Measurements from ENCODE around the gene MARCHF7. TPM values are rescaled to one million over a fixed set of nuclear protein-coding genes. Genes with fewer than 3 reads are reported as not detected.

Gene MARCHF7
- total RNA-seq, 4 donors from 2014 or later, result 86.6 to 129 (median 108) TPM

GRCh38 chr2:159735648-159736047 lies 23.3 kb downstream of the MARCHF7 start:
- H3K4me1 ChIP-seq, result peaks cover 0 to 25% (median 0%) of the 10 kb centered on the region in 3 donors
- H3K4me3 ChIP-seq, result no peak overlapping the region
- ATAC-seq, result no peak
- 100% methylated on average over 1 of the region's 1 CpG; no CpG with 5 or more reads in 1 of the 2 donors for WGBS, 2 donors (ENCODE audit: low coverage in 1 of 2)
- H3K9me3 ChIP-seq, result no peaks in the 10 kb centered on the region
- no peak overlapping the region for H3K27ac ChIP-seq
- no peak for TF ChIP-seq POLR2AphosphoS5 (IDR thresholded peaks at IDR 0.05)
- H3K36me3 ChIP-seq, result peaks cover 0 to 78% of the 10 kb centered on the region in 2 donors
- H3K27me3 ChIP-seq, result no peaks in the 10 kb centered on the region

GRCh38 chr2:159736048-159736447 lies 23.7 kb downstream of the MARCHF7 start:
- Histone ChIP-seq H3K9me3 (no peaks in the 10 kb centered on the region), H3K27me3 (no peaks in the 10 kb centered on the region), H3K36me3 (peaks cover 0 to 74% of the 10 kb centered on the region in 2 donors), H3K4me1 (peaks cover 0 to 25% (median 0%) of the 10 kb centered on the region in 3 donors), H3K27ac (no peak overlapping the region), H3K4me3 (no peak overlapping the region)
- 65 to 81% methylated on average over 3 of the region's 3 CpGs for WGBS, 2 donors (ENCODE audit: low coverage in 1 of 2)
- no peak for ATAC-seq
- no peak for TF ChIP-seq CTCF (IDR thresholded peaks at IDR 0.05)
- TF ChIP-seq POLR2A (IDR thresholded peaks at IDR 0.05), result no peak
- TF ChIP-seq EP300 (IDR thresholded peaks at IDR 0.05), result no peak
- TF ChIP-seq POLR2AphosphoS5 (IDR thresholded peaks at IDR 0.05), result no peak

GRCh38 chr2:159737292-159737916 lies 25.1 kb downstream of the MARCHF7 start:
- TF ChIP-seq POLR2A (IDR thresholded peaks at IDR 0.05) (no peak), CTCF (IDR thresholded peaks at IDR 0.05) (no peak), POLR2AphosphoS5 (IDR thresholded peaks at IDR 0.05) (no peak), EP300 (IDR thresholded peaks at IDR 0.05) (no peak)
- Histone ChIP-seq H3K27me3 (no peaks in the 10 kb centered on the region), H3K4me1 (peaks cover 0 to 25% (median 0%) of the 10 kb centered on the region in 3 donors), H3K4me3 (no peak overlapping the region), H3K27ac (no peak overlapping the region), H3K9me3 (no peaks in the 10 kb centered on the region), H3K36me3 (peaks cover 0 to 60% of the 10 kb centered on the region in 2 donors)
- WGBS, 2 donors (ENCODE audit: low coverage in 1 of 2), result 100% methylated on average over 1 of the region's 1 CpG; no CpG with 5 or more reads in 1 of the 2 donors
- ATAC-seq, result no peak

GRCh38 chr2:159737917-159738296 lies 25.6 kb downstream of the MARCHF7 start:
- WGBS, 2 donors (ENCODE audit: low coverage in 1 of 2), result 100% methylated on average over 1 of the region's 11 CpGs; no CpG with 5 or more reads in 1 of the 2 donors
- peaks cover 0 to 60% of the 10 kb centered on the region in 2 donors for H3K36me3 ChIP-seq
- TF ChIP-seq POLR2A (IDR thresholded peaks at IDR 0.05), result no peak

GRCh38 chr2:159738509-159739390 lies 26.4 kb downstream of the MARCHF7 start:
- H3K36me3 ChIP-seq, result peaks cover 0 to 62% of the 10 kb centered on the region in 2 donors
- no peak for ATAC-seq
- no peaks in the 10 kb centered on the region for H3K27me3 ChIP-seq
- peaks cover 0 to 21% (median 0%) of the 10 kb centered on the region in 3 donors for H3K4me1 ChIP-seq
- TF ChIP-seq EP300 (IDR thresholded peaks at IDR 0.05), result no peak
- H3K9me3 ChIP-seq, result no peaks in the 10 kb centered on the region
- WGBS, 2 donors (ENCODE audit: low coverage in 1 of 2), result 67 to 100% methylated on average over 1 to 2 of the region's 15 CpGs
- no peak overlapping the region for H3K4me3 ChIP-seq
- H3K27ac ChIP-seq, result no peak overlapping the region

More at GRCh38 chr2:159737917-159738296, 25.6 kb downstream of the MARCHF7 start:
- Histone ChIP-seq H3K4me3 (no peak overlapping the region), H3K9me3 (no peaks in the 10 kb centered on the region), H3K27me3 (no peaks in the 10 kb centered on the region), H3K27ac (no peak overlapping the region), H3K4me1 (peaks cover 0 to 25% (median 0%) of the 10 kb centered on the region in 3 donors)
- no peak for ATAC-seq

- TF ChIP-seq EP300 (IDR thresholded peaks at IDR 0.05) (no peak), CTCF (IDR thresholded peaks at IDR 0.05) (no peak), POLR2AphosphoS5 (IDR thresholded peaks at IDR 0.05) (no peak), POLR2A (IDR thresholded peaks at IDR 0.05) (no peak)
- Histone ChIP-seq H3K36me3 (peaks cover 1 to 63% of the 10 kb centered on the region in 2 donors), H3K27me3 (no peaks in the 10 kb centered on the region), H3K4me1 (peaks cover 0 to under 1% (median 0%) of the 10 kb centered on the region in 3 donors), H3K27ac (no peak overlapping the region), H3K9me3 (no peaks in the 10 kb centered on the region), H3K4me3 (no peak overlapping the region)
- 90 to 94% methylated on average over 5 to 6 of the region's 6 CpGs for WGBS, 2 donors (ENCODE audit: low coverage in 1 of 2)
- ATAC-seq, result no peak
These were observed 30.5 kb downstream of the MARCHF7 start for GRCh38 chr2:159742846-159743245.
